ENCODE data around the gene HGS. TPM values are rescaled to one million over a fixed set of nuclear protein-coding genes. Genes with fewer than 3 reads are reported as not detected.

The HGS gene
- total RNA-seq, 3 donors from 2014 or later: 91.4 to 126 (median 102) TPM

GRCh38 chr17:81652906-81653771 is 30.7 kb upstream of the HGS start:
- Histone ChIP-seq H3K4me3 (no peak overlapping the region), H3K4me1 (ENCODE audit: low read depth) (no peaks in the 10 kb centered on the region), H3K9me3 (no peaks in the 10 kb centered on the region), H3K36me3 (ENCODE audit: low read depth) (no peaks in the 10 kb centered on the region)
- intact Hi-C loops (cut with DNase I, micrococcal nuclease): no loop called here
- DNase-seq (no peak), ATAC-seq (no peak)
- no peak for TF ChIP-seq CTCF (IDR thresholded peaks at IDR 0.05)

GRCh38 chr17:81655378-81656117 is 28.3 kb upstream of the HGS start:
- Histone ChIP-seq H3K4me3 (no peak overlapping the region), H3K9me3 (no peaks in the 10 kb centered on the region), H3K4me1 (ENCODE audit: low read depth) (peaks cover 4% of the 10 kb centered on the region), H3K36me3 (ENCODE audit: low read depth) (no peaks in the 10 kb centered on the region)
- DNase-seq (no peak), ATAC-seq (no peak)
- intact Hi-C loops (cut with DNase I, micrococcal nuclease): no loop called here
- TF ChIP-seq CTCF (IDR thresholded peaks at IDR 0.05): no peak

GRCh38 chr17:81656118-81656743 is 27.6 kb upstream of the HGS start, which contains the start of gene PDE6G:
Gene PDE6G, minus strand, starts transcription at chr17:81656542. Its CDS starts 3,237 bp downstream, at chr17:81653305.
- intact Hi-C loops (cut with DNase I, micrococcal nuclease): no loop called here

GRCh38 chr17:81656835-81657234 is 27.0 kb upstream of the HGS start:
- ATAC-seq (no peak), DNase-seq (no peak)
- intact Hi-C loops (cut with DNase I, micrococcal nuclease): no loop called here
- no peak overlapping the region for H3K4me3 ChIP-seq
- TF ChIP-seq CTCF (IDR thresholded peaks at IDR 0.05): no peak
- H3K36me3 ChIP-seq (ENCODE audit: low read depth): no peaks in the 10 kb centered on the region
- H3K9me3 ChIP-seq: no peaks in the 10 kb centered on the region
- H3K4me1 ChIP-seq (ENCODE audit: low read depth): peaks cover 4% of the 10 kb centered on the region

More at GRCh38 chr17:81656118-81656743, 27.6 kb upstream of the HGS start, which contains the start of gene PDE6G:
- DNase-seq (no peak), ATAC-seq (no peak)
- no peaks in the 10 kb centered on the region for H3K36me3 ChIP-seq (ENCODE audit: low read depth)
- no peaks in the 10 kb centered on the region for H3K9me3 ChIP-seq
- no peak within 1 kb of the TSS for H3K4me3 ChIP-seq
- peaks cover 4% of the 10 kb centered on the region for H3K4me1 ChIP-seq (ENCODE audit: low read depth)
- no peak for TF ChIP-seq CTCF (IDR thresholded peaks at IDR 0.05)

- H3K4me1 ChIP-seq (ENCODE audit: low read depth): peaks cover 4% of the 10 kb centered on the region
- ATAC-seq: no peak
Measured at GRCh38 chr17:81659038-81659437, 24.8 kb upstream of the HGS start.

More at GRCh38 chr17:81659038-81659437, 24.8 kb upstream of the HGS start:
- H3K4me3 ChIP-seq: no peak overlapping the region
- no peak for DNase-seq
- no peaks in the 10 kb centered on the region for H3K9me3 ChIP-seq
- no peak for TF ChIP-seq CTCF (IDR thresholded peaks at IDR 0.05)
- intact Hi-C loops (cut with DNase I, micrococcal nuclease): no loop called here
- H3K36me3 ChIP-seq (ENCODE audit: low read depth): no peaks in the 10 kb centered on the region
